Naive B cell (primary cell): ENCODE results near the gene NDEL1. TPM values are rescaled to one million over a fixed set of nuclear protein-coding genes. Genes with fewer than 3 reads are reported as not detected.

Experiments used
- ATAC-seq, 2 donors: fragments of 150-1000 bp; cut with Tn5 transposase; 2 replicates each; pipeline ENCODE4 v1.10.0; 2021; ENCODE audit warnings: low read depth in 2 of 2, mild to moderate bottlenecking in 2 of 2, moderate library complexity in 2 of 2
- DNase-seq: peaks from one replicate; pipeline ENCODE4 v3.0.0; 2022
- H3K27ac Mint-ChIP-seq, 6 donors: one replicate each; pipeline ENCODE4 v1.8.0; 2020 to 2022; ENCODE audit warnings: mild to moderate bottlenecking in 6 of 6, mixed read lengths in 6 of 6, moderate library complexity in 5 of 6, inconsistent platforms in 2 of 6
- H3K27me3 Mint-ChIP-seq, 3 donors: one replicate each; pipeline ENCODE4 v1.8.0; 2021 to 2022; ENCODE audit warnings: mixed read lengths in 3 of 3, mild to moderate bottlenecking in 1 of 3
- H3K36me3 Mint-ChIP-seq, 2 donors: one replicate each; pipeline ENCODE4 v1.8.0; 2020 to 2022; ENCODE audit warnings: mixed read lengths in 2 of 2, inconsistent platforms in 1 of 2, mild to moderate bottlenecking in 1 of 2
- H3K4me1 Mint-ChIP-seq, 3 donors: one replicate each; pipeline ENCODE4 v1.8.0; 2020 to 2022; ENCODE audit warnings: mixed read lengths in 3 of 3, inconsistent platforms in 1 of 3, mild to moderate bottlenecking in 1 of 3, moderate library complexity in 1 of 3
- H3K4me3 Mint-ChIP-seq, 8 donors: one replicate each; pipeline ENCODE4 v1.8.0; 2020 to 2022; ENCODE audit warnings: mild to moderate bottlenecking in 8 of 8, mixed read lengths in 8 of 8, moderate library complexity in 8 of 8, inconsistent platforms in 2 of 8
- H3K9me3 Mint-ChIP-seq, 7 donors: one replicate each; pipeline ENCODE4 v1.8.0; 2020 to 2022; ENCODE audit warnings: mixed read lengths in 7 of 7, mild to moderate bottlenecking in 5 of 7, inconsistent platforms in 2 of 7, moderate library complexity in 1 of 7
- polyA plus RNA-seq, 6 donors: library from polyadenylated mRNA; unstranded; fragments of 300-500 nt; fragmentation: Illumina TruSeq; gene quantifications; one replicate each; pipeline ENCODE4 v1.2.3, GENCODE V29; 2021; ENCODE audit warnings: low read depth in 6 of 6

Gene NDEL1
- polyA plus RNA-seq, 6 donors from 2014 or later = 38.4 to 54.9 (median 44.6) TPM

DNA sequence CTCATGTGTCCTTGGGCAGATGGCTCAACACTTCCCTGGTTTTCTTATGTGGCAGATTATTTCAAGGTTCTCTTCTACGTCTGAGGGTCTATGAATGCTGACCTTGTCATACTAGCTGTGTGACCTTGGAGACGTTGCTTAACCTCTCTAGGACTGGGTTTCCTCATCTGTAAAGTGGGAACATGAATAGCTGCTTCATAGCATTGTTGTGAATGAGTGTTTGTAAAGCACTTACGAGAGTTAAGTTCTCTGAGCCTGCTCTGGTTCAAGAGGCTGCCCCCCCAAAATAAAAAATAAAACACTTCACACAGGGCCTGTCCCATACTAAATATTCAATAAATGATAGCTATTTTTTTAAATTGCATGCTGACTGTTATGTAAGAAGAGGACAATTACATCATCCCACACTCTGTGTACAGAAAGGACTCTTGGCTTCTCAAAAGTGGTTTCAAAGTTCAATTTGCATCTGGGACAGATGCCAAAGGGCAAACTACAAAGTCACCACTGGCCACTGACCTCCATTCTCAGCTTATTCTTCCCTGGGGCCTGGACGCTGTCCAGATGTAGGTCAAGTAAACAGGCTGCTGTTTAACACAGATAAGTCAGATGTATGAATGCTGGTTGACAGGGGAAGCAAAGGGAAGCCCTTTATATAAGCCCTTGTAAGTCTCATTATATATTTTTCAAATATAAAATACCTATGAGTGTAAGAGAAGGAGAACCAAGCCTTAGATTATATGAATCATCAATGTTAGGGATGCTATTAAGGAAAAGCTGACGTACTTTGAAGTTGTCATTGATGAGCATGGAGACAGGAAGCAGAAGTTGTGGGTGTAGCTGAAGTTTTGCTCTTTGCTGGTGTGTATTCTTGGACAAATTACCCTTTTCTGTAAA lies 15.4 kb upstream of the NDEL1 start:
- no peak overlapping the region for H3K27ac Mint-ChIP-seq
- H3K4me3 Mint-ChIP-seq = no peak overlapping the region
- DNase-seq (no peak), ATAC-seq (no peak)
- H3K27me3 Mint-ChIP-seq = peaks cover 48 to 82% (median 76%) of the 10 kb centered on the region in 3 donors
- H3K9me3 Mint-ChIP-seq = peaks cover 0 to 8% (median 5%) of the 10 kb centered on the region in 7 donors
- peaks cover 0 to 17% of the 10 kb centered on the region in 2 donors for H3K36me3 Mint-ChIP-seq
- no peaks in the 10 kb centered on the region for H3K4me1 Mint-ChIP-seq

GRCh38 chr17:8421571-8421970 lies 14.1 kb upstream of the NDEL1 start:
- Mint-ChIP-seq H3K4me1 (no peaks in the 10 kb centered on the region), H3K36me3 (peaks cover 0 to 17% of the 10 kb centered on the region in 2 donors), H3K27ac (peak overlapping the region in 1 of 6 donors; percentile 45), H3K4me3 (no peak overlapping the region), H3K27me3 (peaks cover 47 to 77% (median 73%) of the 10 kb centered on the region in 3 donors), H3K9me3 (peaks cover 0 to 8% (median 5%) of the 10 kb centered on the region in 7 donors)
- no peak for DNase-seq
- no peak for ATAC-seq

- Mint-ChIP-seq H3K27me3 (peaks cover 29 to 53% (median 49%) of the 10 kb centered on the region in 3 donors), H3K4me3 (no peak overlapping the region), H3K9me3 (peaks cover 0 to 2% (median 0%) of the 10 kb centered on the region in 7 donors), H3K36me3 (no peaks in the 10 kb centered on the region), H3K4me1 (no peaks in the 10 kb centered on the region), H3K27ac (peak overlapping the region in 1 of 6 donors; percentile 57)
- no peak for DNase-seq
- no peak for ATAC-seq
Observed at GRCh38 chr17:8426094-8426720, 9.5 kb upstream of the NDEL1 start.

DNA sequence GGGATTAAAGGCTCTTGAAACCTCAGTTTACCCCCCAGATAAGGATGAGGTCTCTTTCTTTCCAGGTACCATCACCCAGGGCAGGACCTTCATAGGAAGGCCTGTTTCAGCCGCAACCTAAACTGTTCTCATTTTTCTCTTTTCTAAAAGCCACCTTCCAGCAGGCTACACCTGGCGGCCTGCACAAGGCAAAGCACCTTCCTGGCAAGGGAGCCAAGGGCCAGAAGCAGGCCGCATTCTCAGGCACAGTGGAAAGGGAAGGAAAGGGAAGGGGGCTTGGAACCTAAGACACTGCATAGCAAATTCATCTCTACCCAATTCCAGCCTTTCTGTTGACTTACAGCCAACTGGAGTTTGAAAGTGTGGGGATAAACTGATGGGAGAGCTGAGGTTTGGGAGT lies 8.9 kb upstream of the NDEL1 start:
- Mint-ChIP-seq H3K9me3 (peaks cover 0 to 2% (median 0%) of the 10 kb centered on the region in 7 donors), H3K4me1 (no peaks in the 10 kb centered on the region), H3K4me3 (no peak overlapping the region), H3K27ac (no peak overlapping the region), H3K27me3 (peaks cover 23 to 49% (median 43%) of the 10 kb centered on the region in 3 donors), H3K36me3 (no peaks in the 10 kb centered on the region)
- ATAC-seq (no peak), DNase-seq (no peak)

DNA sequence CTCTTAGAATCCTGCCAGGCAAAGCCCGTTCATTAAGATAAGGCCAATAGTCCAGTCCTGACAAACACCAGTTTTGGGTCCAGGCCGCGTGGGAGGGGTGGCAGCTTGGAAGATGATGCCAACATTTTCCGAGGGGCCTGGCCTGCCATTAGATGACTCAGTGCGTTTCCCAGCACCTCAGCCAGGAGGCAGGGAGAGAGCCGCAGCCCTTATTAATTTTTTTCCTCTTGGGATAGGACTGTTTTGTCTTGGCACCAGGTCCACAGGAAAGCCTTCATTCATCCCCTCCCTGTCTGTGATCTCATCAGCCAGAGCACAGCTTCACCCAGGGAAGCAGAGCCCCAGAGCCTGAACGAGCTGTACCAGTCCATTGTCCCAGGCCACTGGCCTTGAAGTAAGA lies 4.7 kb upstream of the NDEL1 start:
- Mint-ChIP-seq H3K27ac (no peak overlapping the region), H3K4me1 (peaks cover 0 to 10% (median 4%) of the 10 kb centered on the region in 3 donors), H3K4me3 (no peak overlapping the region), H3K9me3 (no peaks in the 10 kb centered on the region), H3K36me3 (no peaks in the 10 kb centered on the region), H3K27me3 (peaks cover 4 to 25% (median 20%) of the 10 kb centered on the region in 3 donors)
- DNase-seq (no peak), ATAC-seq (no peak)

GRCh38 chr17:8436169-8436843 lies 622 bp downstream of the NDEL1 start:
- Mint-ChIP-seq H3K4me3 (peak overlapping the region; percentile 92 to 99 (median 97)), H3K27me3 (no peaks in the 10 kb centered on the region), H3K27ac (peak overlapping the region; percentile 97 to 99 (median 98)), H3K9me3 (no peaks in the 10 kb centered on the region), H3K4me1 (peaks cover 22 to 52% (median 29%) of the 10 kb centered on the region in 3 donors), H3K36me3 (no peaks in the 10 kb centered on the region)
- DNase-seq (no peak), ATAC-seq (peak; percentile 50 to 56)

DNA sequence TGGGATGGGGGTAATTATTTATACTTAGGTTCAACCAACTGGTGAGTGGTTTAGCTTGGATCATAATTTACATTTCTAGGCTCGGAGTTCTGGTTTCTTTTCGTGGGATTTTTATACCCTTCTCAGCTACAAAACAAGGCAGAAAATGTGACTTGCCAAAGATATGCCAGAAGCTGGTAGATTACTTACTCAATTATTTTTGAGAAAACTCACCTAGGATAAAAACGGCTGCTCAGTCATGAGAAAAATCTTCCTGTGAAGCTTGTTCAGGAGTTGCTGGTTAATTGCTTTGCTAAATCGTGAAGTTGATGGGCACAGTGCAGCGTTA lies 1.1 kb downstream of the NDEL1 start:
- Mint-ChIP-seq H3K27ac (peak overlapping the region; percentile 97 to 99 (median 98)), H3K9me3 (no peaks in the 10 kb centered on the region), H3K36me3 (no peaks in the 10 kb centered on the region), H3K4me3 (peak overlapping the region; percentile 92 to 99 (median 97)), H3K27me3 (no peaks in the 10 kb centered on the region), H3K4me1 (peaks cover 27 to 57% (median 34%) of the 10 kb centered on the region in 3 donors)
- no peak for DNase-seq
- no peak for ATAC-seq

DNA sequence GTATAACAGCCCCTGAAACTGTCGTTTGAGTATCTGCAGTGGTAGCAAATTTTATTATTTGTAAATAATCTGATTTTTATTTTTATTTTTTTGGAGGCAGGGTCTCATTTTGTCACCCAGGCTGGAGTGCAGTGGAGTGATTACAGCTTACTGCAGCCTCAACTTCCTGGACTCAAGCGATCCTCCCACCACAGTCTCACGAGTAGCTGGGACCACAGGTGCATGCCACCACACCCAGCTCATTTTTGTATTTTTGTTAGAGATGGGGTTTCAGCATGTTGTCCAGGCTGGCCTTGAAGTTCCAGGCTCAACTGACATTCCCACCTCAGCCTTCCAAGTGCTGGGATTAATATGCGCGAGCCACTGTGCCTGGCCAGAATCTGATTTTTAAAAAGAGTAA lies 2.8 kb downstream of the NDEL1 start:
- peaks cover 35 to 69% (median 43%) of the 10 kb centered on the region in 3 donors for H3K4me1 Mint-ChIP-seq
- H3K36me3 Mint-ChIP-seq = no peaks in the 10 kb centered on the region
- no peaks in the 10 kb centered on the region for H3K9me3 Mint-ChIP-seq
- ATAC-seq = no peak
- no peaks in the 10 kb centered on the region for H3K27me3 Mint-ChIP-seq
- no peak for DNase-seq
- peak overlapping the region in 2 of 8 donors; percentile 18 to 99 for H3K4me3 Mint-ChIP-seq
- H3K27ac Mint-ChIP-seq = peak overlapping the region in 1 of 6 donors; percentile 69

DNA sequence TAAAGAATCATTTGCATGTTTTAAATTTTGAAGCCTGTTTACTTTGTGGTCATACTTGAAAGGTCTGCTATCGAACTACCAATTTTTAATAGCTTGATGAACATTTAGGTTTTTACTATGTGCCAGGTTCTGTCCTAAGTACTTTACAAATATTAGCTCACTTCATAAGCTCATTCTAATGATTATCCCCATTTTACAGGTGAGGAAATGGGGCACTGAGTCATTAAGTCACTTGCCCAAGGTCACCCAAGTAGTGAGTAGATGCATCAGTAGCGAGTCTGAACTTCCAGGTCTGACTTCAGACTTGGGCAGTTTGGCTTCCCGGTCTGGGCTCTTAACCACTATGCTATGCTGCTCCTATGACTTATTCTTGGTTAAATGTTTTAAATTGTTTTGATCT lies 4.0 kb downstream of the NDEL1 start:
- ATAC-seq (no peak), DNase-seq (no peak)
- Mint-ChIP-seq H3K27me3 (no peaks in the 10 kb centered on the region), H3K27ac (peak overlapping the region in 1 of 6 donors; percentile 3), H3K4me3 (peak overlapping the region in 2 of 8 donors; percentile 2 to 25), H3K9me3 (no peaks in the 10 kb centered on the region), H3K4me1 (peaks cover 47 to 77% (median 48%) of the 10 kb centered on the region in 3 donors), H3K36me3 (peaks cover 8 to 12% of the 10 kb centered on the region in 2 donors)

- H3K4me3 Mint-ChIP-seq = peak overlapping the region in 4 of 8 donors; percentile 12 to 76 (median 40)
- peaks cover 8 to 12% of the 10 kb centered on the region in 2 donors for H3K36me3 Mint-ChIP-seq
- H3K27ac Mint-ChIP-seq = peak overlapping the region; percentile 11 to 78 (median 26)
- no peaks in the 10 kb centered on the region for H3K9me3 Mint-ChIP-seq
- H3K4me1 Mint-ChIP-seq = peaks cover 41 to 66% (median 43%) of the 10 kb centered on the region in 3 donors
- DNase-seq = no peak
- ATAC-seq = peak in 1 of 2 donors; percentile 27
- H3K27me3 Mint-ChIP-seq = no peaks in the 10 kb centered on the region
Observed at GRCh38 chr17:8441690-8442089, 6.0 kb downstream of the NDEL1 start.

GRCh38 chr17:8442310-8442709 lies 6.6 kb downstream of the NDEL1 start:
- peaks cover 37 to 65% (median 41%) of the 10 kb centered on the region in 3 donors for H3K4me1 Mint-ChIP-seq

DNA sequence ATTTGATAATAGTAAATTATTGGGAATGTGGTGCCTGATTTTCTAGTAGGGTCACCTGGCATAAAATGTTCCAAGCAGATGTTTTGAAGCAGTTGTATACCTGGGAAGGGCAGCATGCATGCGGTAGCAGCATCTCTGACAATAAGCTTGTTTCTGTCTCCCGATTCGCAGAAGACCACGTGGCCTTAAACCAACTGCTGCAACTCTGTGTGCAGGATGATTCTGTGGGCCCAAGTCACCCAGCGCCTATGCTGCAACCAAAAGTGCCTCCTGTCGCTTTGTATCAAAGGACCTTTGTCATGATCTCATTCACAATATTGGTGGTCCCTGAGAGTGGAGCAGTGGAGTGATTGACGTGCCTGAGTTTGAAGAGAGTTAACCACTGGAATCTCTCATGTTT lies 8.1 kb downstream of the NDEL1 start:
- H3K27me3 Mint-ChIP-seq = no peaks in the 10 kb centered on the region
- DNase-seq (no peak), ATAC-seq (no peak)
- no peaks in the 10 kb centered on the region for H3K9me3 Mint-ChIP-seq
- H3K36me3 Mint-ChIP-seq = peaks cover 8 to 12% of the 10 kb centered on the region in 2 donors
- H3K4me3 Mint-ChIP-seq = no peak overlapping the region
- H3K27ac Mint-ChIP-seq = peak overlapping the region in 1 of 6 donors; percentile 54
- peaks cover 34 to 51% (median 41%) of the 10 kb centered on the region in 3 donors for H3K4me1 Mint-ChIP-seq

More at GRCh38 chr17:8442310-8442709, 6.6 kb downstream of the NDEL1 start:
- DNase-seq (no peak), ATAC-seq (no peak)
- H3K27me3 Mint-ChIP-seq = no peaks in the 10 kb centered on the region
- no peak overlapping the region for H3K4me3 Mint-ChIP-seq
- peak overlapping the region in 2 of 6 donors; percentile 11 to 32 for H3K27ac Mint-ChIP-seq
- H3K9me3 Mint-ChIP-seq = no peaks in the 10 kb centered on the region
- peaks cover 8 to 12% of the 10 kb centered on the region in 2 donors for H3K36me3 Mint-ChIP-seq

GRCh38 chr17:8444494-8444893 lies 8.8 kb downstream of the NDEL1 start:
- no peaks in the 10 kb centered on the region for H3K27me3 Mint-ChIP-seq
- peaks cover 34 to 45% (median 41%) of the 10 kb centered on the region in 3 donors for H3K4me1 Mint-ChIP-seq
- no peak overlapping the region for H3K27ac Mint-ChIP-seq
- H3K9me3 Mint-ChIP-seq = no peaks in the 10 kb centered on the region
- H3K36me3 Mint-ChIP-seq = peaks cover 8 to 12% of the 10 kb centered on the region in 2 donors
- no peak for DNase-seq
- ATAC-seq = no peak
- H3K4me3 Mint-ChIP-seq = no peak overlapping the region
